ENCODE measurements around the gene BAIAP2L1. TPM values are rescaled to one million over a fixed set of nuclear protein-coding genes. Genes with fewer than 3 reads are reported as not detected.

Gene BAIAP2L1
- total RNA-seq, 3 donors from 2014 or later (not counting 1 experiment from before 2014, with no cell fraction given), result not detected

GRCh38 chr7:98289333-98289875, 111.5 kb downstream of the BAIAP2L1 start:
- no peak overlapping the region for H3K27ac ChIP-seq (ENCODE audit: low read length)
- H3K27me3 Mint-ChIP-seq (ENCODE audit: low read depth in 2 of 2), result no peaks in the 10 kb centered on the region
- no peak for DNase-seq
- H3K36me3 Mint-ChIP-seq, result no peaks in the 10 kb centered on the region
- no peak overlapping the region for H3K4me3 ChIP-seq (ENCODE audit: low read length)
- H3K9me3 ChIP-seq (ENCODE audit: control insufficient read depth, insufficient read depth, low read length), result no peaks in the 10 kb centered on the region
- peaks cover 5 to 14% of the 10 kb centered on the region in 2 donors for H3K4me1 Mint-ChIP-seq
- H3K4me3 Mint-ChIP-seq, result no peak overlapping the region
- ATAC-seq, result no peak
- TF ChIP-seq CTCF (IDR thresholded peaks at IDR 0.05), result no peak
- intact Hi-C loops (cut with micrococcal nuclease), result no loop called here
- H3K36me3 ChIP-seq (ENCODE audit: control insufficient read depth, insufficient read depth, low read length), result peaks cover 5% of the 10 kb centered on the region
- peaks cover 31% of the 10 kb centered on the region for H3K4me1 ChIP-seq (ENCODE audit: control insufficient read depth, insufficient read depth, low read length)
- no peaks in the 10 kb centered on the region for H3K27me3 ChIP-seq (ENCODE audit: control insufficient read depth, insufficient read depth, low read length)
- H3K27ac Mint-ChIP-seq, result no peak overlapping the region
- WGBS (ENCODE audit: insufficient coverage), result 92% methylated on average over 4 of the region's 4 CpGs
- H3K9me3 Mint-ChIP-seq, result no peaks in the 10 kb centered on the region

GRCh38 chr7:98288064-98288823, 112.6 kb downstream of the BAIAP2L1 start:
- intact Hi-C loops (cut with micrococcal nuclease), result no loop called here

GRCh38 chr7:98287486-98287959, 113.4 kb downstream of the BAIAP2L1 start:
- Histone ChIP-seq H3K4me1 (ENCODE audit: control insufficient read depth, insufficient read depth, low read length) (peaks cover 50% of the 10 kb centered on the region), H3K4me3 (ENCODE audit: low read length) (no peak overlapping the region), H3K27ac (ENCODE audit: low read length) (no peak overlapping the region), H3K9me3 (ENCODE audit: control insufficient read depth, insufficient read depth, low read length) (no peaks in the 10 kb centered on the region), H3K27me3 (ENCODE audit: control insufficient read depth, insufficient read depth, low read length) (no peaks in the 10 kb centered on the region), H3K36me3 (ENCODE audit: control insufficient read depth, insufficient read depth, low read length) (no peaks in the 10 kb centered on the region)
- no peaks in the 10 kb centered on the region for H3K27me3 Mint-ChIP-seq (ENCODE audit: low read depth in 2 of 2)
- TF ChIP-seq CTCF (IDR thresholded peaks at IDR 0.05), result no peak
- H3K36me3 Mint-ChIP-seq, result no peaks in the 10 kb centered on the region
- H3K4me1 Mint-ChIP-seq, result peaks cover 19 to 31% of the 10 kb centered on the region in 2 donors
- intact Hi-C loops (cut with micrococcal nuclease), result no loop called here
- WGBS (ENCODE audit: insufficient coverage), result 94% methylated on average over 14 of the region's 14 CpGs
- ATAC-seq (no peak), DNase-seq (no peak)
- H3K4me3 Mint-ChIP-seq, result no peak overlapping the region
- no peaks in the 10 kb centered on the region for H3K9me3 Mint-ChIP-seq
- H3K27ac Mint-ChIP-seq, result no peak overlapping the region

More at GRCh38 chr7:98288064-98288823, 112.6 kb downstream of the BAIAP2L1 start:
- DNase-seq (no peak), ATAC-seq (no peak)
- TF ChIP-seq CTCF (IDR thresholded peaks at IDR 0.05), result no peak
- peaks cover 12 to 24% of the 10 kb centered on the region in 2 donors for H3K4me1 Mint-ChIP-seq
- no peaks in the 10 kb centered on the region for H3K27me3 ChIP-seq (ENCODE audit: control insufficient read depth, insufficient read depth, low read length)
- peaks cover 5% of the 10 kb centered on the region for H3K36me3 ChIP-seq (ENCODE audit: control insufficient read depth, insufficient read depth, low read length)
- WGBS (ENCODE audit: insufficient coverage), result 56% methylated on average over 10 of the region's 12 CpGs
- H3K4me1 ChIP-seq (ENCODE audit: control insufficient read depth, insufficient read depth, low read length), result peaks cover 43% of the 10 kb centered on the region
- no peaks in the 10 kb centered on the region for H3K36me3 Mint-ChIP-seq
- no peaks in the 10 kb centered on the region for H3K9me3 ChIP-seq (ENCODE audit: control insufficient read depth, insufficient read depth, low read length)
- H3K4me3 ChIP-seq (ENCODE audit: low read length), result no peak overlapping the region
- H3K4me3 Mint-ChIP-seq, result no peak overlapping the region
- no peak overlapping the region for H3K27ac ChIP-seq (ENCODE audit: low read length)
- no peaks in the 10 kb centered on the region for H3K9me3 Mint-ChIP-seq
- H3K27me3 Mint-ChIP-seq (ENCODE audit: low read depth in 2 of 2), result no peaks in the 10 kb centered on the region
- H3K27ac Mint-ChIP-seq, result no peak overlapping the region
